ENCODE results near the gene MEF2D. TPM values are rescaled to one million over a fixed set of nuclear protein-coding genes. Genes with fewer than 3 reads are reported as not detected.
A peak's percentile ranks its signal among the peaks of the same experiment; 100 is the strongest.

The MEF2D gene
- total RNA-seq, 1 experiment from 2014 or later: 18.3 TPM

DNA sequence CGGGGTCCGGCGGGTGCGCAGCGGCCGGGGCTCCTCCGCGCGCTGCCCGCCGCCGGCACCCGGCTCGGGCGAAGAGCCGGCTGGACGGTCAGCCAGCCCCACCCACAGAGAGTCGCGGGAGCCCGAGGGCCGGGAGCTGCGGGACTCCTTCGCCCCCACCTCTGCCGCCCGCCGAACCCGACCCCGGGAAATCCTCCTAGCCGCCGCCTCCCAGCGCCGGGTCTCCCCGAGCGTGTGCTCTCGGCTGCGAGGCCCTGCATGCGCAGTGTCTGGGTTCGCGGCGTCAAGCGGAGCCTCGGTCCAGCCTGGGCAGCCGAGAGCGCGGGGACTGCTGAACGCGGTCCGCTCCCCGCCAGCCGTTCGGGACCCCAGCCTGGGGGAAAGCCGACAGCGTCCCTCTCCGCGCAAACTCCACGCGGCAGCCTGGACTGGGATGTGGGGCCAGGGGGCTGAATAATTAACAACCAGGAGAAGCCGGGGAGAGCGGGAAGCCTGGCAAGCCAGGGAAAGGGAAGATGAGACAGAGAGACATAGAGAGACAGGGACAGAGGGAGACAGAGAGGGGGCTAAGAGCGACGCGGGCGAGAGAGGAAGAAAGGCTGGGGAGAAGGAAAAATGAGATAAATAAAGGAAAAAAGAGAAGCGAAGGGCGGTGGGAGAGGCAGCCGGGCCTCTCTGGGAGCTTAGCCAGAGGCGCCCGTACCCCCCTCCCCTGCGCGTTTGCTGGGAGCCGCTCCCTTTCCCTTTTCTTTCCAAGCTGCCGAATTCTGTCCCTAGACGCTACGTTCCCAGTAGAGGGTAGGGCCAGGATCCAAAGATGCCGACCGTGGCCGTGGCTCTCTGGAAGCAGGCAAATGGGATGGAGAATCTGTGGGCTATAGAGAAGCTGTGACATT is 64.2 kb downstream of the MEF2D start:
- H3K27ac ChIP-seq (ENCODE audit: low read depth, low read length, poor library complexity, severe bottlenecking): no peak overlapping the region
- H3K36me3 ChIP-seq (ENCODE audit: insufficient read depth, low read length, poor library complexity, severe bottlenecking): no peaks in the 10 kb centered on the region
- ChIA-PET CTCF (interaction anchor here (1.1 kb wide), 1 partner anchor 51 kb away, joined by 4 read pairs; no protein-coding TSS in a partner anchor), POLR2A (ENCODE audit: low non-redundant PET) (no interaction called here)
- intact Hi-C loops (cut with micrococcal nuclease; ENCODE audit: unreplicated experiment): no loop called here
- no TSS peak for BruUV-seq (replicated peaks)
- peaks cover 14% of the 10 kb centered on the region for H3K4me1 ChIP-seq (ENCODE audit: insufficient read depth, low read length, poor library complexity, severe bottlenecking)
- peak overlapping the region; percentile 27 for H3K4me3 ChIP-seq (ENCODE audit: low read depth, low read length, poor library complexity, severe bottlenecking)
- no peak for DNase-seq (ENCODE audit: low spot score)
- peaks cover 98% of the 10 kb centered on the region for H3K27me3 ChIP-seq (replicated peaks; ENCODE audit: insufficient read depth, low read depth, low read length, poor library complexity)
- no peaks in the 10 kb centered on the region for H3K9me3 ChIP-seq (ENCODE audit: low read depth, low read length, poor library complexity, severe bottlenecking)
- peak; percentile 92 for TF ChIP-seq EZH2 (IDR thresholded peaks at IDR 0.05; ENCODE audit: borderline replicate concordance, low read depth, low read length, poor library complexity, severe bottlenecking)
- TF ChIP-seq, protein P1, sequence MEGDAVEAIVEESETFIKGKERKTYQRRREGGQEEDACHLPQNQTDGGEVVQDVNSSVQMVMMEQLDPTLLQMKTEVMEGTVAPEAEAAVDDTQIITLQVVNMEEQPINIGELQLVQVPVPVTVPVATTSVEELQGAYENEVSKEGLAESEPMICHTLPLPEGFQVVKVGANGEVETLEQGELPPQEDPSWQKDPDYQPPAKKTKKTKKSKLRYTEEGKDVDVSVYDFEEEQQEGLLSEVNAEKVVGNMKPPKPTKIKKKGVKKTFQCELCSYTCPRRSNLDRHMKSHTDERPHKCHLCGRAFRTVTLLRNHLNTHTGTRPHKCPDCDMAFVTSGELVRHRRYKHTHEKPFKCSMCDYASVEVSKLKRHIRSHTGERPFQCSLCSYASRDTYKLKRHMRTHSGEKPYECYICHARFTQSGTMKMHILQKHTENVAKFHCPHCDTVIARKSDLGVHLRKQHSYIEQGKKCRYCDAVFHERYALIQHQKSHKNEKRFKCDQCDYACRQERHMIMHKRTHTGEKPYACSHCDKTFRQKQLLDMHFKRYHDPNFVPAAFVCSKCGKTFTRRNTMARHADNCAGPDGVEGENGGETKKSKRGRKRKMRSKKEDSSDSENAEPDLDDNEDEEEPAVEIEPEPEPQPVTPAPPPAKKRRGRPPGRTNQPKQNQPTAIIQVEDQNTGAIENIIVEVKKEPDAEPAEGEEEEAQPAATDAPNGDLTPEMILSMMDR (conservative IDR thresholded peaks at IDR 0.05; ENCODE audit: low read depth, low read length): no peak

DNA sequence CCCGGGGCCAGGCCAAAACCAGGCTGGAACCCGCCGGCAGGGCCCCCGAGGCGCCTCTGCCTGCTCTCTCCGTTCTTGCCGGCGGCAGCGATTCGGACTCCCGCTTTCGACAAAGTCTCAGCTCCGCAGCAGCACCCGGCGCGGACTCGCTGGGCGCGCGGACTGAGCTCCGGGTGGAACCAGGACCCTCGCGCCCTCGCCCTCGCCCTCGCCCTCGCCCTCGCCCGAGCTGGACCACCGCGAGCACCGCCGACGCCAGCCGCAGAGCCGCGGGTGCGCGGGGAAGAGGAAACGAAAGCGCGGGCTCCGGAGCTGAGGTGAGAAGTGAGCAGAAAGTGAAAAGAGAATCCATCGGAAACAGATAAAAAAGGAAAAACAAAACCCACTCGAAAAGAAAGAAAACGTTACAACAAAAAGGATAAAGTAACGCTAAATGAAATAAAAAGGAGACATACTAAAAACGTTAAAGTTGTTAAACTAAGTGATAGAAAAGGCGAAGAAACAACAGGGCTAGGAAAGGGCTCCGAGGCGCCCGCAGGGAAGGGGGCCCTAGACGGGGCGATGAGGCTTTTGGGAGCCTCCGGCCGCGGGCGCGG is 64.9 kb downstream of the MEF2D start:
- no peak for DNase-seq (ENCODE audit: low spot score)
- Histone ChIP-seq H3K27ac (ENCODE audit: low read depth, low read length, poor library complexity, severe bottlenecking) (no peak overlapping the region), H3K27me3 (replicated peaks; ENCODE audit: insufficient read depth, low read depth, low read length, poor library complexity) (peaks cover 91% of the 10 kb centered on the region), H3K36me3 (ENCODE audit: insufficient read depth, low read length, poor library complexity, severe bottlenecking) (no peaks in the 10 kb centered on the region), H3K4me1 (ENCODE audit: insufficient read depth, low read length, poor library complexity, severe bottlenecking) (peaks cover 18% of the 10 kb centered on the region), H3K4me3 (ENCODE audit: low read depth, low read length, poor library complexity, severe bottlenecking) (peak overlapping the region; percentile 27), H3K9me3 (ENCODE audit: low read depth, low read length, poor library complexity, severe bottlenecking) (no peaks in the 10 kb centered on the region)
- TF ChIP-seq, protein P1 (conservative IDR thresholded peaks at IDR 0.05; ENCODE audit: low read depth, low read length): no peak
- TF ChIP-seq EZH2 (IDR thresholded peaks at IDR 0.05; ENCODE audit: borderline replicate concordance, low read depth, low read length, poor library complexity, severe bottlenecking): peak; percentile 87
- ChIA-PET CTCF (no interaction called here), POLR2A (ENCODE audit: low non-redundant PET) (no interaction called here)
- intact Hi-C loops (cut with micrococcal nuclease; ENCODE audit: unreplicated experiment): no loop called here
- BruUV-seq (replicated peaks): no TSS peak

DNA sequence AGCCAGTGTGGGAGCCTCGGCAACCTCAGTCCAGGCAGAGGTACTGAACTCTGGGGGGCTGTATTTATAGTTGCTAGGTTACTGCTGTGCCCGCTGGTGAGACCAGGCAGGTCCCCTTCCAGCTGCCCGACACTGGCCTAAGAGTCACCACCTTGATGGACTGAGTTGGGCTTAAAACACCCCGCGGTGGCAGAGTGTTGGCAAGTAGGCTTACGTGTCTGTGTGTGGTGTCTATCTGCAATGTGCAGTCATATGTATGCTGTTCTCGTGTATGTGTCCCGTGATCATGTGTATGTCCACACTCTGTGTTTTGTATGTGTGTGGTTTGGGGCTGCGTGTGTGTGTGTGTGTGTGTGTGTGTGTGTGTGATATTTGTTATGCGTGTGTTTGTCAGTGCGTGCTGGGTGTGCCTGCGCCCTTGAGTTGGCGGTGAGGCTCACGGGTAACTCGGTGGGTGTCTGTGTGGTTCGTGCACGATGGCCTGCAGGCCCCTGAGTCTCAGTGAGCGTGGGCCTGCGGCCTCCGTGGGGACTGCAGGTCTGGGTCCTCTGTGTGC is 65.5 kb downstream of the MEF2D start:
- no peak overlapping the region for H3K4me3 ChIP-seq (ENCODE audit: low read depth, low read length, poor library complexity, severe bottlenecking)
- H3K27me3 ChIP-seq (replicated peaks; ENCODE audit: insufficient read depth, low read depth, low read length, poor library complexity): peaks cover 85% of the 10 kb centered on the region
- BruUV-seq (replicated peaks): no TSS peak

More for the DNA sequence above, 65.5 kb downstream of the MEF2D start:
- DNase-seq (ENCODE audit: low spot score): no peak
- TF ChIP-seq, protein P1 (conservative IDR thresholded peaks at IDR 0.05; ENCODE audit: low read depth, low read length): no peak
- no peak for TF ChIP-seq EZH2 (IDR thresholded peaks at IDR 0.05; ENCODE audit: borderline replicate concordance, low read depth, low read length, poor library complexity, severe bottlenecking)
- Histone ChIP-seq H3K9me3 (ENCODE audit: low read depth, low read length, poor library complexity, severe bottlenecking) (no peaks in the 10 kb centered on the region), H3K27ac (ENCODE audit: low read depth, low read length, poor library complexity, severe bottlenecking) (no peak overlapping the region), H3K4me1 (ENCODE audit: insufficient read depth, low read length, poor library complexity, severe bottlenecking) (peaks cover 18% of the 10 kb centered on the region), H3K36me3 (ENCODE audit: insufficient read depth, low read length, poor library complexity, severe bottlenecking) (no peaks in the 10 kb centered on the region)
- intact Hi-C loops (cut with micrococcal nuclease; ENCODE audit: unreplicated experiment): no loop called here
- ChIA-PET POLR2A (ENCODE audit: low non-redundant PET) (no interaction called here), CTCF (no interaction called here)

All from A673 (cell line).